Measurements from ENCODE around the gene PHPT1.
"Not testable (repeated sequence)": the region's sequence is repeated elsewhere in the genome, so short reads cannot be mapped to it uniquely, and the experiment has no call there.

PHPT1 gene

DNA sequence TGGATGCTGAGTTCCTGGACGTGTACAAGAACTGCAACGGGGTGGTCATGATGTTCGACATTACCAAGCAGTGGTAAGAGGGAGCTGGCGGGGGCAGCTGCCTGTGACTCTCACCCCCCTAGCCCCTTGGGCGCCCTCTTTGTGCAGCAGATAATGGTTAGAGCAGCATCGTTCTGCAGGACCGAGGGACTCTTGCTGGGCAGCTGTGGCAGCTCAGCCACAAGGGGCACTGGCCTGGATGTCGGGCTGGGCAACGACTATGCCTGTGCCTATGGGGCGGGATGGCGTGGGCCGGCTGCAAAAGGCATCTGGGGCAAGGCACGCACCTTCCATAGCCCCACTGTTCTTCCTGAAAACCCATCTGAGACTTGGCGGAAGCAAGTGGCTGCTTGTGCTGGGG is 19.8 kb upstream of the PHPT1 start:
- no peak for DNase-seq
- no peak overlapping the region for H3K27ac Mint-ChIP-seq
- no peaks in the 10 kb centered on the region for H3K27me3 Mint-ChIP-seq
- no peaks in the 10 kb centered on the region for H3K9me3 Mint-ChIP-seq
- H3K4me3 Mint-ChIP-seq = no peak overlapping the region
- no peak for ATAC-seq
- peaks cover 4% of the 10 kb centered on the region for H3K36me3 Mint-ChIP-seq (ENCODE audit: low read depth)
- no peaks in the 10 kb centered on the region for H3K4me1 Mint-ChIP-seq

DNA sequence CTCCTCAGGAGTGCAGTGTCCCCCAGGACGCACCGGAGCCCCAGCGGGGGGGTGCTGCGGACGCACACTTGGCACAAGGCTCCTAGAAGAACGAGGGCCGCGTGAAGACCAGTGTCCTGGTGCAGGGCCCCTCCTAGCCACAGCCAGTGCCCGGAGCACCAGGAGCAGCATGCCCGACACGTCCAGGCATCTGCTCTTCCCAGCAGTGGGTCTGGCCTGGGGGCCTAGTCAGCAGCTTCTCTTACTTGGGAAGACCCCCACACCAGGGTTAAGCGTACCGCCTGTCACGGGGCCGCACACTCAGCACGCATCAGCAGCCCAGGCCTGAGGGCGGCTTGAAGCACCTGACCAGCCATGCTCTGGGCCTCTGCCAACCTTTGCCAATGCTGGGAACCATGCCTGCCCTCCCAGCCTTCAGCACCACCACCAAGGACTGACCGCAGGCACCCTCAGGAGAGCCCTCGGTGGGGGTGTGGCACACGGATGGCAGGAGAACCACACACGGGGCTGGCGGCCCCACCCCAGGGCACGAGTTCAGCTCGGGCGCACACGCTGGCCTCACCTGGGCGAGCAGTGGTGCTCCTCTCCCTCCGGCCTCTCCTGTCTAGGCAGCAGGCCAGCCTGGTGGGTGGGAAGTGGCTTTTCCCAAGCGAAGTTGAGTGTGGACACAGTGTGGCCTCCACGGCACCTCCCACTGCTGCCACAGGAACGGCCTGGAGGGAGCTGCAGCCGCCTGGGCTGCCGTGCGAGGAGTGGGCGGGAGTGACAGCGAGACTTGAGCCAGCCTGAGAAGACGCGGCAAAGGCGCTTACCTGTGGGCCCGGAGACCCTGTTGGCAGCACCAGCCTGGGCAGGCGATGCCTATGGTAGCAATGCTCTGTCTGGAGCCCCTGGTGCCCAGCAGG is 19.0 kb upstream of the PHPT1 start:
- Mint-ChIP-seq H3K27me3 (no peaks in the 10 kb centered on the region), H3K27ac (no peak overlapping the region), H3K36me3 (ENCODE audit: low read depth) (peaks cover 4% of the 10 kb centered on the region), H3K9me3 (no peaks in the 10 kb centered on the region), H3K4me3 (no peak overlapping the region), H3K4me1 (no peaks in the 10 kb centered on the region)
- DNase-seq (no peak), ATAC-seq (no peak)

DNA sequence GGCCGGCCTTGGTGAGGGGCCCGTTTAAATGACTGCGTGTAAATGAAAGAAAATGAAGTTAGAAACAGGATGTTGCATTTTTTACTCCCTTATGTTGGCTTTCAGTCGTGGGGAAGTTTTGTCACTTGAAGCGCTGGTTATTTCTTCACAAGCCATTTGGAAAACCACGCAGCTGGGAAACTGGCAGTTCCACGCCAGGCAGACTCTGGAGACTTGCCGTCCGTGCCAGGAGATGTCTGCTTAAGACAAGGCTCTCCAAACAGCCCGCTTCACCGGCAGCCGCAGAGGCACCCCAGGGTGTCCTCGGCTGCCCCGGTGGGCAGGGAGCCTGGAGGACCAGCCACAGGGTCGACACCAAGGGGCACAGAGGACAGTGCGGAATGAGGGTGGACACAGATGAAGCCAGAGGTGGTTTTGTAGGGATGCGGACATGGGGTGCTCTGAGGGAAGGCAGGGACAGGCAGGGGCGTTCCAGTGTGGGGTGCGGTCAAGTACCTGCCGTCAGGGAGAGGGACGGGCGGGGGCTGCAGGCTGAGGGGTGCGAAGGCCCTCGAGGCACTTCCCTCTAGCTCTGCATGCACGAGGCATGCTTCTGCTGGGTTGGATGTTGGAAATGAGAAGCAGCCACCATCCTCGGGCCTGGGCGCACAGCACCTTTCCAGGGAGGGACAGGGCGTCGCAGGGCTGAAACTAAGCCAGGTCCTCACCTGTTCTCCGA is 18.0 kb upstream of the PHPT1 start:
- H3K4me3 Mint-ChIP-seq = no peak overlapping the region
- H3K36me3 Mint-ChIP-seq (ENCODE audit: low read depth) = peaks cover 4% of the 10 kb centered on the region
- H3K27me3 Mint-ChIP-seq = no peaks in the 10 kb centered on the region
- DNase-seq (no peak), ATAC-seq (no peak)
- H3K4me1 Mint-ChIP-seq = no peaks in the 10 kb centered on the region
- no peak overlapping the region for H3K27ac Mint-ChIP-seq
- H3K9me3 Mint-ChIP-seq = no peaks in the 10 kb centered on the region

DNA sequence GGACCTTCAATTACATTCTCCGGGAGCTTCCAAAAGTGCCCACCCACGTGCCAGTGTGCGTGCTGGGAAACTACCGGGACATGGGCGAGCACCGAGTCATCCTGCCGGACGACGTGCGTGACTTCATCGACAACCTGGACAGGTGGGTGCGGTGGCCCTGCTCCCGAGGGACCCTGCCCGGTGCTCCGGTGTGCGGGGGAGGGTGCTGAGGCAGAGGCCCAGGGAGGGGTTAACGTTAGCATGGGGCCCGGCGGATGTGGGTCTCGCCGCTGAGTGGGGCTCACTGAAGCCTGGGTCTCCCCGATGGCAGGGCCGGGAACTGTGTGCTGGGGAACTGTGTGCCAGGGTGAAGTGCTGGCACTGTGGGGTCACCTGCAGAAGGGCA is 17.5 kb upstream of the PHPT1 start:
- H3K4me1 Mint-ChIP-seq = no peaks in the 10 kb centered on the region
- no peak for ATAC-seq
- no peak overlapping the region for H3K4me3 Mint-ChIP-seq
- DNase-seq = no peak
- no peak overlapping the region for H3K27ac Mint-ChIP-seq
- H3K27me3 Mint-ChIP-seq = no peaks in the 10 kb centered on the region
- no peaks in the 10 kb centered on the region for H3K9me3 Mint-ChIP-seq
- peaks cover 4% of the 10 kb centered on the region for H3K36me3 Mint-ChIP-seq (ENCODE audit: low read depth)

DNA sequence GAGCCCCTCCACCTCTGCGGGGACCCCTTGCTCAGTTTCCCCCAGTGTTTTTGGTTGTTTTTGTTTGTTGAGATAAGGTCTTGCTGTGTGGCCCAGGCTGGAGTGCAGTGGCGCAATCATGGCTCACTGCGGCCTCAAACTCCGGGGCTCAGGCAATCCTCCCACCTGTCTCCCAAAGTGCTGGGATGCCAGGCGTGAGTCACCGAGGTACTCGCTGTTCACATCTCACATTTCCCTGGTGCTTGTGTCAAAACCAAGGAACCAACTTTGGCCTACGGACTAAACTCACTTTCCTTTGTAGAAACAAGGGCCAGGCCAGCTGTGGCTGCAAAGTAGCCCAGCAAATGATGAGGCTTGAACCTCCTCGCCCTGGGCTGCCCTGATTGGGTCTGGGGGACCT is 16.6 kb upstream of the PHPT1 start:
- no peak for ATAC-seq
- Mint-ChIP-seq H3K4me3 (no peak overlapping the region), H3K4me1 (no peaks in the 10 kb centered on the region), H3K27me3 (no peaks in the 10 kb centered on the region), H3K9me3 (no peaks in the 10 kb centered on the region), H3K27ac (no peak overlapping the region), H3K36me3 (ENCODE audit: low read depth) (peaks cover 4% of the 10 kb centered on the region)
- no peak for DNase-seq

DNA sequence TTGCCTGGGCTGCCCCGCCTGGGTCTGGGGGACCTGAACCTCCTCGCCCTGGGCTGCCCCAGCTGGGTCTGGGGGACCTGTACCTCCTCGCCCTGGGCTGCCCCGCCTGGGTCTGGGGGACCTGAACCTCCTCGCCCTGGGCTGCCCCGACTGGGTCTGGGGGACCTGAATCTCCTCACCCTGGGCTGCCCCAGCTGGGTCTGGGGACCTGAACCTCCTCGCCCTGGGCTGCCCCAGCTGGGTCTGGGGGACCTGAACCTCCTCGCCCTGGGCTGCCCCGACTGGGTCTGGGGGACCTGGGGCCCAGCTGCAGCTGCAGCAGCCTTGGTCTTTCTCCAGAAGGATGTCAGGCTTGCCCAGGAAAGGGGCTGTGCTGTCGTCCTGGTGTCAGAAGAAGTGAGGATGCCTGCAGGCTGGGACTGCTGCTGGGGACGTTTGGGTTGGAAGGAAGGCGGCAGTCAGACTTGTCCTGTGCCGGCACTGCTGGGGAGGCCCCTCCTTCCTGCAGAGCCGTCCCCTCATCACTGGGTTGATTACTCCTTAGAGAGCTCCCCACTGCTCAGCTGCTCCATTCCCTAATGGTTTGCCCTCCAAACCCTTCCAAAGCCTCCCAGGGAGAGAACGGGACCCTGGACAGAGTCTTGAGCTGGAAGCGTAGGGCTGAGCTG is 15.7 kb upstream of the PHPT1 start:
- H3K36me3 Mint-ChIP-seq (ENCODE audit: low read depth); H3K27me3 Mint-ChIP-seq; H3K4me1 Mint-ChIP-seq; ATAC-seq; H3K4me3 Mint-ChIP-seq; DNase-seq; H3K9me3 Mint-ChIP-seq; H3K27ac Mint-ChIP-seq: not testable (repeated sequence)

DNA sequence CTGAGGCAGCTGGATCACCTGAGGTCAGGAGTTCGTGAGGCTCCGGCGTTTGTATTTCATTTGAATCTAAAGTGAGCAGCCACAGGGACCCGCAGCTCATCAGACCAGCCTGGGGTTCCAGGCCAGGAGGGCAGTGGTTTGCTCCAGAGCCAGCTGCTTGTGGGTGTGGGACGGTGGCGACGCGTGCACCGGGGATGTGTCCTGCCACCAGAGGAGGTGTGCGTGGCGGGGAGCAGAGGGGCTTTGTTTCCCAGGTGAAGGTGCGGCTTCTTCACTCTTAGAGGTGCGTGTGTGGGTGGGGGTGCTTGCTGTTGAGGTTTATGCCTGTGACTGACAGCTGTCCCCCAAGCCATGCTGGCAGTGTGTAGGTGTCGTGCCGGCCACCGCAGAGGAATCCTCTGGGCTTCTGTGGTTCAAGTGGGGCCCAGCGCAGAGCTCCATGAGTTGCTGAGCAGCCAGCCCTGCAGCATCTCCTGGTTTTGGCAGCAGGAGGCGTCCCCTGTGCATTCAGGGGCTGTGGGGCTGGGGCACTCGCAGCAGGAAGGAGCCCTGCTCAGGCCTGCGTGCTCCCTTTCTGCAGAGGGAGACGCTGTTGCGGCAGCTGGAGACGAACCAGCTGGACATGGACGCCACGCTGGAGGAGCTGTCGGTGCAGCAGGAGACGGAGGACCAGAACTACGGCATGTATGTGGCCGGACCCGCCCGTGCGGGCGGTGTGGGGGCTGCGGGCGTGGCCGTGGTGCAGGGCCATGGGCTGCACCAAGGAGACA is 13.9 kb upstream of the PHPT1 start:
- Mint-ChIP-seq H3K27me3 (no peaks in the 10 kb centered on the region), H3K4me1 (peaks cover 3% of the 10 kb centered on the region), H3K9me3 (no peaks in the 10 kb centered on the region), H3K4me3 (no peak overlapping the region), H3K27ac (no peak overlapping the region), H3K36me3 (ENCODE audit: low read depth) (peaks cover 4% of the 10 kb centered on the region)
- no peak for DNase-seq
- ATAC-seq = no peak

DNA sequence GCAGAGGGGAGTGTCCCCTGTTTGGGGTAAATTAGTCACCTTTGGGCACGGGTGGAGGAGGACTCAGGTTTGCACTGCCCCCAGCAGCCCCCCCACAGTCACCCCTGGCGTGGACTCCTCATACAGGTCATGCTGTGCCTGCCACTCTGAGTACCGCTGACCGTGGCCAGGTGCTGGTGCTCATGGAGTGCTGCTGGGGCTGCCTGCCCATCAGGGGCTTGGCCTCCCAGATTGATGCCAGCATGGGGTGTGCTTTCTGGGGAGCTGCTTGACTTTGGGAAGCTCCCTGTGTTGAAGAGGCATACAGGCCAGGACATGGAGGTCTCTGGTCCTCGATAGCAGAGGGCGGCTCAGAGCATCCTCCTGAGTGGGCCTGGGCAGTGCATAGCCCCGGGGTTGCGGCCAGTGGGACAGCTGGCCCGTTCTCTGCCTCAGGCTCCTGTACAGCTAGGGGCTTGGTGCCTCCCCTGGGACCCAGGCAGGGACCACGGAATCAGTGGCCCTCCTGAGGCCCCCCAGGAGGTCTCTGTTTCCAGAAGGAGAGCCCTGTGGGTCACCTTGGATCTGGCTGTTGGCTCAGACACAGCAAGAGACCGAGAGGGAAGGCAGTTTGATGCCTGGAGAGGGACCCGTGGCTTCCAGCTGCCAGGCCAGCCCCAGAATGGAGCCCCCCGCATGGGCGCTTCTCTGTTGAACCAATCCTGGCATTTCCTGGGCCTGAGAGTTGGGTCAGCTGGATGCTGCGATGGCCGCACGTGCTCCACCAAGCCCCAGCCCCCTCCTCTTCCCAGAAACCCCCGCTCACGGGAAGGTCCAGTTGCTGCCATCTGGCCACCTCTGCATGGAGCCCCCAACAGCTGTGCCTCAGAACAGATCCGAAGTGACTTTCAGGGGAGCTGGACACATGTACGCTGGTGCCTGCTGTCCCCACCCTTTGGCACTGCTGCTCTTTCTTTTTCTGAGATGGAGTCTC is 13.0 kb upstream of the PHPT1 start:
- H3K27me3 Mint-ChIP-seq = no peaks in the 10 kb centered on the region
- H3K4me3 Mint-ChIP-seq = no peak overlapping the region
- DNase-seq = no peak
- peaks cover 3% of the 10 kb centered on the region for H3K4me1 Mint-ChIP-seq
- H3K27ac Mint-ChIP-seq = no peak overlapping the region
- peaks cover 4% of the 10 kb centered on the region for H3K36me3 Mint-ChIP-seq (ENCODE audit: low read depth)
- no peak for ATAC-seq
- no peaks in the 10 kb centered on the region for H3K9me3 Mint-ChIP-seq

DNA sequence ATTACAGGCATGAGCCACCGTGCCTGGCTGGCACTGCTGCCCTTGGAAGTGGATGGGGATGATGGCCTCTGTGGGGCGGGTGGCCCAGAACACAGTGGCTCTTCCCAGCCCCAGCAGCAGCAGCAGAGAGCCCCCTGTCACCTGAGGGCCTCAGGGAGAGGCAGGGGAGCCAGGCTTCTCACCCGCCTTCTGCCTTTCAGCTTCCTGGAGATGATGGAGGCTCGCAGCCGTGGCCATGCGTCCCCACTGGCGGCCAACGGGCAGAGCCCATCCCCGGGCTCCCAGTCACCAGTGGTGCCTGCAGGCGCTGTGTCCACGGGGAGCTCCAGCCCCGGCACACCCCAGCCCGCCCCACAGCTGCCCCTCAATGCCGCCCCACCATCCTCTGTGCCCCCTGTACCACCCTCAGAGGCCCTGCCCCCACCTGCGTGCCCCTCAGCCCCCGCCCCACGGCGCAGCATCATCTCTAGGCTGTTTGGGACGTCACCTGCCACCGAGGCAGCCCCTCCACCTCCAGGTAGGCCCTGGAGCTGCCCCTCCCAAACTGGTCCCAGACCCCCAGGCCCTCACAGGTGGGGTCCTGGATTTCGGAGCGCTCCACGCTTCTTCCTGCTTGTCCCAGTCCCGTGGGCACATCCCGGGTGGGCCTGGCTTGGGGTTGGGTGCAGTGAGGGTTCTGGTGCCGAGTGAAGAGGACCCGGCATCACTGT is 11.9 kb upstream of the PHPT1 start:
- peaks cover 4% of the 10 kb centered on the region for H3K36me3 Mint-ChIP-seq (ENCODE audit: low read depth)
- H3K9me3 Mint-ChIP-seq = no peaks in the 10 kb centered on the region
- H3K27ac Mint-ChIP-seq = no peak overlapping the region
- H3K27me3 Mint-ChIP-seq = no peaks in the 10 kb centered on the region
- H3K4me1 Mint-ChIP-seq = peaks cover 7% of the 10 kb centered on the region
- DNase-seq (no peak), ATAC-seq (no peak)
- H3K4me3 Mint-ChIP-seq = no peak overlapping the region

DNA sequence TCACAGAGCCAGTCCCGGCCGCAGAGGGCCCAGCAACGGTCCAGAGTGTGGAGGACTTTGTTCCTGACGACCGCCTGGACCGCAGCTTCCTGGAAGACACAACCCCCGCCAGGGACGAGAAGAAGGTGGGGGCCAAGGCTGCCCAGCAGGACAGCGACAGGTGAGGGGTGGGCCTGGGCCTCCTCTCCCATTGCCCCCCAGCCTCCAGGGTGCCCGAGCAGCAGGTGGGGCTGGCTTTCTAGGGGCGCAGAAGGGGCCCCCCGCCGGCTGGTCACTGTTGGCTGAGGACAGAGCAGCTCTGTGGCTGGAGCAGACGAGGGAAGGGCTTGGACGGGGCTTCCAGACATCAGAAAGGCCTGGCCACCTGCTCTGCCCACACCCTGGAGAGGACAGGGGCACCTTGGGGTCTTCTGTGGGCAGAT is 11.3 kb upstream of the PHPT1 start:
- H3K9me3 Mint-ChIP-seq; H3K36me3 Mint-ChIP-seq (ENCODE audit: low read depth); DNase-seq; H3K4me3 Mint-ChIP-seq; H3K27me3 Mint-ChIP-seq; H3K27ac Mint-ChIP-seq; ATAC-seq; H3K4me1 Mint-ChIP-seq: not testable (repeated sequence)

DNA sequence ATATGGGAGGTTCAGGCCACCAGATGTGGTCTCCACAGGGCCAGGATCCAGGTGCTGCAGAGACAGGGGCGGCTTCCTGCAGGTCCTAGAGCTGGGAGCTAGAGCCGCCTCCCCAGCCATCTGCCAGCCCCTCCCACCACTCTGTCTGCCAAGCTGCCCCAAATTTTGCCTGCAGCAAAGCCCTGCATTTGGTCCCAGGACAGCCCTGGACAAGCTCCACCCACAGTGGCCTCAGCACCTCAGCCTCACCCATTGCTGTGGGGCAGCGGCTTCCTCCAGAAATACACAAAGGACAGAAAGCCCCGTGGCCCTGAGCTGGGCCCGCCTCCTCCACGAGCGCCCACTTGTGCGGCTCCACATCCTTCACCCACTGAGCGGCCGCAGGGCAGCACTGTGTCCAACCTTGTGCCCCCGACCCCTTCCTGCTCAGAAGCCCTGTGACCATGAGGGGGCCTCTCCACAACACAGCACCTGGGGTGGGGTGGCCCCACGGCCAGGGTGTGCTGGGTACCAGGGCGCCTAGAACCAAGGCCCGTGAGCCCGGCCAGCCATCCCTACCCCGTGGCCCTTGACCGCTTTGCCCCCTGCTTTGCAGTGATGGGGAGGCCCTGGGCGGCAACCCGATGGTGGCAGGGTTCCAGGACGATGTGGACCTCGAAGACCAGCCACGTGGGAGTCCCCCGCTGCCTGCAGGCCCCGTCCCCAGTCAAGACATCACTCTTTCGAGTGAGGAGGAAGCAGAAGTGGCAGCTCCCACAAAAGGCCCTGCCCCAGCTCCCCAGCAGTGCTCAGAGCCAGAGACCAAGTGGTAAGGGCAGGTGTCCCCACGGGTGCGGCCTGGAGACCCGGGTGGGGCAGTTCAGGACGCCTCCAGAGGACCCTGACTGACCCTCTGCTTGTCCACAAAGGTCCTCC is 10.6 kb upstream of the PHPT1 start:
- peaks cover 12% of the 10 kb centered on the region for H3K4me1 Mint-ChIP-seq
- DNase-seq (no peak), ATAC-seq (no peak)
- peaks cover 4% of the 10 kb centered on the region for H3K36me3 Mint-ChIP-seq (ENCODE audit: low read depth)
- no peaks in the 10 kb centered on the region for H3K27me3 Mint-ChIP-seq
- no peak overlapping the region for H3K4me3 Mint-ChIP-seq
- H3K27ac Mint-ChIP-seq = no peak overlapping the region
- no peaks in the 10 kb centered on the region for H3K9me3 Mint-ChIP-seq

Data from activated naive CD8-positive, alpha-beta T cell treated with anti-CD3 and anti-CD28 coated beads, Interleukin-2, amount 50 U/mL, for 24 hours (primary cell).